NCI-H146 (cell line): Measurements from ENCODE around the gene NAE1.
A peak's percentile ranks its signal among the peaks of the same experiment; 100 is the strongest.

Experiments used
- DNase-seq: peaks from one replicate; lab custom pipeline; 2025; lab: John Stamatoyannopoulos, UW

Gene NAE1

GRCh38 chr16:66850115-66850815 lies 19.5 kb upstream of the NAE1 start:
- DNase-seq: no peak

- DNase-seq: no peak
These were observed 18.8 kb upstream of the NAE1 start for GRCh38 chr16:66849549-66849948.

- DNase-seq: no peak
These were observed 18.2 kb upstream of the NAE1 start for GRCh38 chr16:66849021-66849420.

- no peak for DNase-seq
These were observed 17.4 kb upstream of the NAE1 start for GRCh38 chr16:66848172-66848571.

GRCh38 chr16:66847533-66848067 lies 16.8 kb upstream of the NAE1 start:
- no peak for DNase-seq

- DNase-seq: no peak
These were observed 16.1 kb upstream of the NAE1 start for GRCh38 chr16:66846831-66847230.

GRCh38 chr16:66846266-66846665 lies 15.5 kb upstream of the NAE1 start:
- DNase-seq: no peak

- peak; percentile 30 for DNase-seq
These were observed 15.0 kb upstream of the NAE1 start for GRCh38 chr16:66845791-66846221.

- DNase-seq: no peak
These were observed 14.3 kb upstream of the NAE1 start for GRCh38 chr16:66845080-66845410.

- DNase-seq: peak; percentile 17
These were observed 13.7 kb upstream of the NAE1 start, which contains the start of gene CA7 for GRCh38 chr16:66844342-66845079. Gene CA7 (plus strand): TSS chr16:66844414. CDS start chr16:66844488, 74 bp downstream.

GRCh38 chr16:66844009-66844341 lies 13.2 kb upstream of the NAE1 start:
- DNase-seq: no peak

GRCh38 chr16:66843191-66843590 lies 12.4 kb upstream of the NAE1 start:
- no peak for DNase-seq

GRCh38 chr16:66842765-66843164 lies 12.0 kb upstream of the NAE1 start:
- DNase-seq: peak; percentile 75

- DNase-seq: no peak
These were observed 10.6 kb upstream of the NAE1 start for GRCh38 chr16:66841366-66841765.

- DNase-seq: no peak
These were observed 10.1 kb upstream of the NAE1 start for GRCh38 chr16:66840883-66841282.

GRCh38 chr16:66834746-66835145 lies 4.0 kb upstream of the NAE1 start:
- no peak for DNase-seq

- no peak for DNase-seq
These were observed 2.0 kb upstream of the NAE1 start for GRCh38 chr16:66832661-66833305.

- no peak for DNase-seq
These were observed 1.4 kb upstream of the NAE1 start for GRCh38 chr16:66832190-66832589.

GRCh38 chr16:66824006-66824405 lies 6.8 kb downstream of the NAE1 start:
- DNase-seq: no peak

- no peak for DNase-seq
These were observed 16.0 kb downstream of the NAE1 start for GRCh38 chr16:66814734-66815133.

GRCh38 chr16:66811043-66811442 lies 19.7 kb downstream of the NAE1 start:
- no peak for DNase-seq

GRCh38 chr16:66810391-66810790 lies 20.4 kb downstream of the NAE1 start:
- DNase-seq: no peak

- no peak for DNase-seq
These were observed 21.0 kb downstream of the NAE1 start for GRCh38 chr16:66809765-66810164.
